NCI-H2029 treated with DMSO at 0.1 percent for 48 hours (cell line): ENCODE measurements around the gene EVA1B.
A peak's percentile ranks its signal among the peaks of the same experiment; 100 is the strongest.

ENCODE experiments used
- DNase-seq: peaks from one replicate; lab custom pipeline; 2025; lab: John Stamatoyannopoulos, UW

Gene EVA1B

DNA sequence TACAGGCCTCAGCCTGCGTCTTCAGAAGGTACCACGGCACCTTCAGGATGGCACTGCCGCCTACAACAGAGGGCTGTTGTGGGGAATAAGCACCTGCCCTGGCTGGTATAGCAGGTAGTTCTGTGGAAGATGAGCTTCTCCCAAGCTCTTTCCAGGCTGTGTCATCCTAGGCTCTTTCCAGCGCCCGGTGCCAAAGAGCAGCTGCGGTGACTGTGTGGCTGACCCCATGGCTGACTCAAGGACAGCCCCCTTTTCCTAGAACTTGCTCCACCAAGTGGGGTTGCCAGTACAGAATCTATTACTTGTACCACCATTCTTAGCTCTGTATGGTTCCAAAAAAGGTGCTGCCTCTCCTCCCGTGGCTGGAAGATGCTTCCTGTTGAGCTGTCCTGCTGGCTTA is 21.9 kb upstream of the EVA1B start:
- no peak for DNase-seq

DNA sequence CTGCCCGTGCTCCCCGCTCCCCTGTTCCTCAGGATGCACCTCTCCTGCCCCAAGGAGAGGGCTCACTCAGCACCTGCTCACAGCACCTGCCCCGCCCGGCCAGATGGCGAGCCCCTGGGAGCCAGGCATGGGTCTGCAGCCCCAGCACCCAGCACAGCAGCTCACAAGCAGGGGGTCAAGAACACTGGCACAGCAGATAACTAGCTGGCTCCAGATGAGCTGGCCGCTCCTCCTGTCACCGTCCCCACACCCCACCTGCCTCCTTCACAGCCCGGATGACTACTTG is 20.9 kb upstream of the EVA1B start:
- DNase-seq, result no peak

DNA sequence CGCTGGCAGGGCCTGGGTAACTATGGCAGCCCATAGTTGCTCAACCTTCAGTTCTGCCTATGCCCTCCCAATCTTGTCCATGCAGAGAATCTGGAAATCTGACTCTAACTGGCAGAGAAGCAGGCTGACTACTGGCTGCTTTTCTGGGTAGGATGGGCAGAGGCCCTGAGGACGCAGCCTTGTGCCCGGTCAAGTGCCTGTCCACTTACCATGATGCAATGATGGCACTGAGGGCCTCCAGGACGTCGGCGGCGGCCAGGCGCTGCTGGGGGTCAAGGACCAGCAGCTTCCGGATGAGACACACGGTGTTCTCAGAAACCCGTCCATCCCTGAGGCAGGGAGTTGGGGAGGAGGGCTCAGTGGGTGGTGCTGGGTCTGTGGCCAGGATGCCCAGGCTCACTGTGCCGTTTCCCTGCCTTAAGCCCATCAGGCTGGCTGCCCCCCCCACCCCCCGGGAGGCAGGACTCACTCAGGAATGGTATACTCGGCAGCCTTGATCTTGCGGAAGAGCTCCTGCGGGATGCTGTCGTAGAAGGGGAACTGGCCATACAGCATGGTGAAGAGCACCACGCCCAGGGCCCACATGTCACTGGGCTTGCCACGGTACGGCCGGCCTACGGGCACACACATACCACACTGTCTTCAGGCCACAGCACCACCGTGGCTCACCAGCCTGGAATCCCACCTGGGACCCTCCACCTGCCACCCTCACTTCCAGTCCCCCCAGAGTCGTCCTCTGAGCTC is 20.4 kb upstream of the EVA1B start:
- DNase-seq, result no peak

DNA sequence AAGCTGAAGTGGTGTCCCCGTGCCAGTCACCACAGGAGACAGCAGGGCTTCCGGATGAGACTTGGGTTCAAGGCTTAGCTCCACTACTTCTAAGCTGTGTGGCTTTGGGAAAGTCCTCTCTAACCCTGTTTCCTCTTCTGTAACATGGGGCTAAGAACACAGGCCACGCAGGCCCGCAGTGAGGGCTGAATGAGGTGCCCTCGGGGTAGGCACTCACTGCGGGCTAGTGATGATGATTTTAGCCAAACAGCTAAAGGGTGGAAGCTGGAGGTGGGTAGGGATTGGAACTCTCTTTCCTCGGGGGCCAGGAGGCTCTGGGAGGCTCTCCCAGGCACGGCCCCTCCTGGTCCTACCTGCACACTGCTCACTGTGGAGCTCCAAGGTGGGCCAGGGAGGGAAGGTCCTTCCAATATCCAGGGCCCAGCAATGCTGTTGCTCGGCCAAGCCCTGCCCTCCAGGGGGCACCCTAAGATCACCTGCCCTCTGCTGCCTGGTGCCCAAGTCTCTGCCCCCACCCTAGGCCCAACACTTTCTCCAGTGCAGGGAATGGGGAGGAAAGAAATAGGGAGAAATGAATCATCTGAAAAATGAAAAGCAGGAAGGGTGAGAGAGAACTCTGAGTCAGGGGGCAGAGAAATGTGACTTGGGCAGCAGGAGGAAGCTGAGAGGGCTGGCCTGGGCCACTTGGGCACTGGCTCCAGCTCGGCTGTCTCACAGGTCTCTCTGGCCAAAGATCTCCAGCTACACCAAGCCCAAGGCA is 19.2 kb upstream of the EVA1B start:
- no peak for DNase-seq

DNA sequence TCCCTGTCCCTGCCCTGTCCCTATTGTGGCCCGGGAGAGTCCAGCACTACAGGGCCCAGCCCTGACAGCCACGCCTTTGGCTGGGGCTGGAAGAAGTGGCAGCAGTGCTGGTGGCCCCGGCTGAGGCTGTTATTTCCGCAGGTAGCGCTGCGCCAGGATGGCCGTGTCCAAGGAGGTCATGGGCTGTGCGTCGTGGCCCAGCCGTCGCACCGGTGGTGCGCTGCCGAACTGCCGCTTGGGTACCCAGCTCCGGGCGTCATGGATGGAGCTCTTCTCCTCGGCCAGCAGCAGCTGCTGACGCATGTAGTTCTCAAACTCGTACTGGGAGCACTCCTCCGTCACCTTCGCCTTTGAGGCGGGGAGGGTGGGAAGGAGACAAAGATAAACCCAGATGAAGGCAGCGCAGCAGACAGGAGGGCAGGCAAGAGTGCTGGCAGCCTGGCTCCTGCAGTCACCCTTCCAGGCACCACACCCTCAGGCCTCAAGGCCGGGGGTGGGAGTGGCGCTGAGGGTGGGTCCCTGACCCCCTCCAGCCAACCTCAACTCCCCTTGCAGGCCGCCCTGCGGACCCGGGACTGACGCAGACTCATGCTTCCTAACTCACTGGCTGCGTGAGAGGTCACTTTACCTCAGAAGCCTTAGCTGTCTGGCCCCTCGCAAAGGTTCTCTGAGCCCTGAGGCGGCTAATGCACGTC is 18.3 kb upstream of the EVA1B start:
- DNase-seq, result no peak

DNA sequence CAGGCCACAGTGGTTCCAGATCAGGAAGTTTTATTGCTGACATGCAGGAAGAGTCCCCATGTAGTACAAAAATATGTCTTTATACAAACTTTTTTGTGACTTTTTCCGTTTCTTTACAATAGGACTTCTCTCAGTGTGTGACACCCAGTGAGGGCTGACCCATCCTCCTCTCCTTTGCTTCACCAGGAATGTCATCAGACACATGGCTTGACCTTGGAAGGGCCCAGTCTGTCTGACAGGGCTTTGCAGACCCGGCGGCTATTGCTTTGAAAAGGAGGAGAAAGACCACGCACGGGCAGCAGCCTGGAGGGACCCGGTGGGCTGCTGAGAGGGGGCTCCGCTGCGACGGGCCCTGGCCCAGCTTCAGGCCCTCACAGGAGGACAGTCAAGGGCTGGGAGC is 16.2 kb upstream of the EVA1B start:
- DNase-seq, result no peak

DNA sequence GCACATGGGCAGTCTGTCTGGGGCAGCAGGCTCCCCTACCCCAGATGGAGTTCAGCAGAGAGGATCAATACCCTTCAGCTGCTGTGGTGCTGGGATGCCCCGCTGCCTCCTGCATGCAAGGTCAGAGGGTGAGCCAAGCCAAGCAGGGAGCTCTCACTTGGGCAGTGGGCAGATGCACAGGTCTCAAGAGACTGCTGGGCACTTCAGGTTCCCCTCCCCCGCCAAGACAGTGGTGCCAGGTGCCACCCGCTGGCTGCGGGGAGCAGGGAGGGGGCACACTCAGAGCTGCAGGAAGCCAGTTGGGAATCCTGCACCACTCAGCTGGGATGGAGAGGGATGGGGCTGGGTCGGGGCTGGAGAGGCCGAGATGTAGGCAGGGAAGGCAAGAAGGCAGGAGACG is 15.8 kb upstream of the EVA1B start:
- DNase-seq, result no peak

DNA sequence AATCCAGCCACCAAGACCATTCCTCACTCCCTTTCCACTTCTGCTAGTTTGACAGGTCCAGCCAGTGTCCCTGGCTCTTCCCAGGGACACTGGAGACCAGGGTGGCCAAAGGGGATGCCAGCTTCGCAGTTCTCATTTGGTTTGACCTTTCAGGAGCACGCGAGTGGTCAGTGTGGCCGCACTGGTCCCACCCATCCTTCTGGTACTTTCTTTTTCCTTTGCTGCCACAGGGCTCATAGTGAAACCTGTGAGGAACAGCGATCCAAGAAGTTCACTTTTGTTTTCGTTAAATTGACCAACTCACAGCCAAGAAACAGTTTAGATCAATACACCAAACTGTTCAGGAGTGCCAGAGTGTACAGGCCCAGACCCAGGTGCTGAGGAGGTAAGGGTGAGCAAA is 14.4 kb upstream of the EVA1B start:
- DNase-seq, result no peak

DNA sequence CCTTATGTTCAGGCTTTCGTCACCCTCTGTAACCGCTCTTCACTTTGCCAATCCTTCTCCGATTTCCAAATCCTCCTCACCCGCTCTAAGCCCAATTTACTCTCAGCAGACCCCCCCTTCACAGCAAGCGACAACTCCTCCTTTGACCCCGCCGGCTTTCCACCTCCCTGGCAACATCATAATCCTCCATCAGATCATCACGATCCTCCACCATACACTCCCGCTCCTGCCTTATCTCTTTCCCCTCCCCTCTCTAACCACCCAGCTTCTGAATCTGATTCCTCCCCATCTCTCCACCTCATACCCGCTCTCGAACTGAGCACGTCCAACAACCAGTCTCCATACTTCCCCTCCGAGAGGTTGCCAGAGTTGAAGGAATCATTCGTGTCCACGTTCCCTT is 7.5 kb upstream of the EVA1B start:
- no peak for DNase-seq

DNA sequence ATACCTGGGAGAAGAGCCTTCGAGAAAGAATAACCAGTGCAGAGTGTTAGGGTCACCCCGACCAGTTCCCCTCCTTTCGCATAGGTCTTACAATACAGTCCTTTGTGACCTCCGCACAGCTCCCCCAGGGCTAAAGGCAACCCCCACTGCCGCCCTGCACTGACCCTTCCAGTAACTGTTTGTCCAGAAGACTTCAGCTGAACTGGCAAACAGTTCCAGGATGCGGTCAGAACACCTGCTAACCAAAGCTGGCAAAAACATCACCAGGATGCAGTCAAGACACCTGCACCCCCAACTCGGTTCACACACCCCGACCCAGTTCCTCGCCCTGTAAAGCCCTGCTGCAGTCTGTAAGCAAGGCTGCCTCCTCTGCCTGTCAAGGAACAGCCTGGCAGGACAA is 6.4 kb upstream of the EVA1B start:
- DNase-seq, result no peak

DNA sequence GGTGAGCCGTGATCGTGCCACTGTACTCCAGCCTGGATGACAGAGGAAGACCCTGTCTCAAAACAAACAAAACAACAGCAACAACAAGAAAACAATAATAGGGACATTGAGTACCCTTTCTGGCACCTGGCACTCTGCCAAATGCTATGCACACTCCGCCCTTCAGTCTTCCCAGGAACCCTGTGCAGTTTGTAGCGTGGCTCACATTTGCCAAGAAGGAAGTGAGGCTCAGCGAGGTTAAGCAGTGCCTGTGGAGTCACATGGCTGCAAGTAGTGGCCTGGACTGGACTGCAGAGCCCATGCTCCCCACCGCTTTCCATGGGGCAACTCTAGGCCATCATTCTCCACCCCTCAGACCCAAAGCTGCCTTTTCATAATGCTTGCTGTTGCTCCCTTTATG is 5.3 kb upstream of the EVA1B start:
- DNase-seq, result no peak

DNA sequence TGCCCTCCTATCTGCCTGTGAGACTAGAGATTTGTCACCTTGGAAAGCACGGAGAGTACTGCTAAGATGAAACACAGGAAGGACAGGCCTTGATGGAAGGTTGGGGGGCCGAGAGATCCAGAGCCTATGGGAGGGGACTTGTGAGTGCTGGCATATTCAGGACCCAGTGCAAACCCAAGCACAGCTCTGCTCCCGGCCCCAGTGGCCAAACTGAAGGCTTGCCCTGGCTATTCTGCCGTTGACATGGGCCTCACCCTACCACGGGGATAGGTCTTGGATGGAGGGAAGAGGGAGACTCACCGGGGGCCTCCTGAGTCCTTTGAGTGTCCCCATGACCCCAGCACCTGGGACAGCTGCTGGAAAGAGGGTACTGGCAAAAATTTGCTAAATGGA is 4.6 kb upstream of the EVA1B start:
- no peak for DNase-seq

DNA sequence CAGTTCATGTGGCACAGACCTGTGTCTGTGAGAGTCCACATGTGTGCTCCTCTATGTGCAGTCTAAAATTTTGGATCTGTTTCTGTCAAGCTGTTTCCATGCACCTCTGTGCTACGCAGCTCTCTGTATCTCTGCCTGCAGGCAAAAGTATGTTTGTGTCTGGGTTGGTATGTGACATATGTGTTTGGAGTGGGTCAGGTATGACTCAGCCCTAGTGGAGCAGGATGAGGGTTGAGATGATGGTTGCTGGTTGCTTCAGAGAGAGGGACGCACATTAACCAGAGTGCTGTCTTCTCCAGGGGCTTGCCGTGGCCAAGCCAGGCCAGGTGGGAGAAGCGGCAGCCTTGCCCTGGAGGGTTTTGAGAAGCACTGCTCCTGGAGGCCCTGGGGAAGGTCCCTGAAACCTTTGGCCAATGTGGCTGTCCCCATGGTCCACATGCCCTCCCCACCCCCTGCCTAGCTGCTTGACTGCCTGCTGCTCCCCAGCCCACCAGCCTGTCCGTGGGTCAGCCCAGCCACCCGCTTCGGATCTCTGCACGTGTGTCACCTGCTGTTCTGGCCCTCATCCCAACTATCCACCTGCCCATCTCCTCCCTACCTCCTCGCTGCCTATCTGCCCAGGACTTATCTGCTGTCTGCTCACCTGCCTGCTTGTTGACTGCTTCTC is 4.1 kb upstream of the EVA1B start:
- peak; percentile 15 for DNase-seq

DNA sequence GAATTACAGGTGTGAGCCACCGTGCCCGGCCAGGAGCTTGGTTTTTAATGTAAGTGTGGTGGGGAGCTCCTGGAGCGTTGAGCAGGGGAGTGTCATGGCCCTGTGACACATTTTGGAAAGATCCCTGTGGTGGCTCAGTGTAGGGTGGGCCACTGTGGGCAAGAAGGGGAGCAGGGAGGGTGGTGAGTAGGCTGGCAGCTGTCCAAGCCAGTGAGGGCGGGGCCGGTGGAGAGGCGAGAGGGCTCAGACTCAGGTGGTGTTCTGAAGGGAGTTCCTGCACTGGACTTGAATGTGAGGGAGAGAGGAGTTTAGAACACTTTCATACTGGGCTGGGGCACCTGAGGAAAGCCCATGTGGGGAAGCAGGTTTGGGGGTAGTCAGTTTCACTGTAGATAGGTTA is 3.1 kb upstream of the EVA1B start:
- DNase-seq, result no peak

DNA sequence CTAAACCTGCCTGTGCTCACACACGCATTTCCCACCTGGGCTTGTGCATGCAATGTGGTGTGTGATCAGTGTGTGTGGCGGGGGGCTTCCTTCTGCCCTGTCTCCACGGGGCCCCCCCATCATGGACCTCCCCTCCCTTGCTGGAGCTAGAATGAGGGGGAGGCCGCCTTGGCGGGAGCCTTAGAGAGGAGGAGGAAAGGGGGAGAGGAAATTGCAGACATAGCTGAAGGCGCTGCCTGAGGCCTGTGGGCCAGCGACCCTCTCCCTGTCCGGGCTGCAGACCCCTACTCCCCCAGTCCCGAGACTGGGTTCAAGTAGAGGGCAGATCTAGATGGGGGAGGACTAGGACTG is 883 bp upstream of the EVA1B start:
- DNase-seq, result no peak

DNA sequence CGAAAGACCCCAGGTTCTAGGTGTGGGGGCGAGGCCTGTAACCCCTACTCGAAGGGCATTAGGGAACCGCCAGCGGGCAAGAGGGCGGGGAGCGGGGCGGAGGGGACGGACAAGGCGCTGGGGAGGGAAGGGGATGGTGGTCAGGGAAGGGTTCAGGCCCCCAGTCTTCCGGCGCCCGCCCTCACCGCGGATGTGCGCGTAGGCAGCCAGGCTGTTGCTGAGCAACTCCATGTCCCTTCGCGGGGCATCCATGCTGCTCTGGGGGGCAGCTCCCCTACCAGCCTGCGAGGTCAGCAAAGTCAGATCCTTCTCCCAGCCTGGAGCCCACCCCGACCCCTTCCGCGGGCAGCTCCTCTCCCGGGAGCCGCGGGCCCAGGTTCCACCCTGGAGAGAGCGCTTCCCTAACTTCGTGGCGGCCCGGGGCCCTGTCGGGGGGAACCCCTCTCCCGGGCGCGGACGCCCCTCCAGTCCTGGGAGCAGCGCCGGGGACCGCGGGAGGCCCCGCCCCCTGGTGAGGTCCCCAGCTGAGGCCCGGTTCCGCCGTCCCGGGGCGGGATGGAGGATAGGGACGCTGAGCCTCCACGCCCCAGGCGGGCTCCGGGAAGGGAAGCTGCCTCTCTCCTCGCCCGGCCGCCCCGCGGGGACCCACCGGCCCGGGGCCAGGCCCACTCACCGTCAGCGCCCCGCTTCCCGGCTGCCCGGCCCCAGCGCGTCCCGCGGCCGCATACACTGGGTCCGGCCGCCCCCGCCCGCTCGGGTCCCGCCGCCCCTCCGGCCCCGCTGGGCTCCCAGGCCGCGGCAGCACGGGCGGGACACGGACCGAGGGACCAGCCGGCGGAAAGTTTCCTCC is 434 bp downstream of the EVA1B start:
- DNase-seq, result no peak

DNA sequence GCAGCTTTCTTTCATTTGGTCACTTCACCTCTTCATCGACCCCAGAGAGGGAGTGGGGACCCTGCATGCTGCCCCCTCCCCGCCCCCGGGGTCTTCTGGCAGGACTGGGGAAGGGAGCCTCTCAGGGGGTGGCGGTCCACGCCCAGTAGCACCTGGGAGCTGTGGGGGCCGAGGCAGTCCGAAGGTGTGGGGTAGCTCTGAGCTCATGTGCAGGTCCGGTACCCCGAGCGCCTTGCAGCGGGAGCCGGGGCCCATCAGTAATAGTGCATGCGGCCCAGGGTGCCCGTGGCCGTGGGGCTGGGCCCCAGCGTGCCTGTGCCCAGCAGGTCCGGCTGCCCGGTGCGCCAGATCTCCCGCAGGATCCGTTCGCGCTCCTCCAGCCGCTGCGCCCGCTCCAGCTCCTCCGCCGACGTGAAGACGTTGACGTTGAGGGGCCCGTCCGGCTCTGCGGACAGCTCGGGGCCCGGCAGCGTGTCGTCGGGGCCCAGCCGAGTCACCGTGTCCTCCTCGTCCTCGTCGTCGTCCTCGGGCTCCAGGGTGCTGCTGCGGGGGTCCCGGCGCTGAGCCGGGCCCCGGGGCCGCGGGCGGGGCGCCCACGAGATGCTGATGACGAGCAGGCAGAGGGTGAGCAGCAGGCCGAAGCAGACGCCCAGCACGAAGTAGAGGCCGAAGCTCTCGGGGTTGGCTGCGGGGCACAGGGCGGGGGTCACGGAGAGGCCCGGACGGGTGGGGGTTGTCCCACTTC is 1.2 kb downstream of the EVA1B start:
- DNase-seq, result no peak

DNA sequence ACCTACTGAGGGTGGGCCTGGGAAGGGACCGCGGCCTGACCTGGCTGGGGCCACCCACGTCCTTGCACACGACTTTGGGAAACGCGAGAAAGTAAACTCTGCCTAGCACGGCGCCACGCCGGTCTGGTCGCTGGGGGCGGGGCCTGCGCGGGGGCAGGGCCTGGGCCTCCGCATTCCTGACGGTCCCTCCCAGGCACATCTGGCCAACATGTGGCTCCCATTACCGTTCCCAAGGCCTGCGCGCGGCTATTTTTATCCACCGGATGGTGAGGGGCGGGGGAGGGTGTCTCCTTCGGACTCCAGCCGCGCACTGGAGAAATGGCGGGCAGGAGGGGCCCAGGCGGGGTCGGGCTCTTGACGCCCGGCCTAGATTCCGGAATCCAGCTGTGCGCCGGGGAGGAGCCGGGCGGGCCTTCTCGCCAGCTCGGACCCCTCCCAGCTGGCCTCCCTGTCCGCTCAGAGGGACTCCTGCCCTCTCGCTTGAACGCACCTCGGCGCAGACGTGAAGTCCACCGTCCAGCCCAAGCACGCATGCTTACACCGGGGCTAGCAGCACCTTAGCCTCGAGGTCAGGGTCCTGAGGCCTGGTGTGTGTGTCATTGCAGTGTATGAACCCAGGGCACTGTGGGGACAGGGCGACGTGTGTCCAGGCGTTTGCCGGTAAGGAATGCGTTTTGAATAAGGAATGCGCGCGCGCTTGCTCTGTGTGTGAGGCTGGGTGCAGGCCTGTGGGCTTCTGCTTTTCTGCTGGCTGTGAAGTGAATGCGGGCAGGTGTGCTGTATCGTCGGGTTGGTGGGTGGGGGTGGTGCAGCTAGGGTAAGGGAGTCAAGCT is 2.1 kb downstream of the EVA1B start:
- DNase-seq, result no peak

DNA sequence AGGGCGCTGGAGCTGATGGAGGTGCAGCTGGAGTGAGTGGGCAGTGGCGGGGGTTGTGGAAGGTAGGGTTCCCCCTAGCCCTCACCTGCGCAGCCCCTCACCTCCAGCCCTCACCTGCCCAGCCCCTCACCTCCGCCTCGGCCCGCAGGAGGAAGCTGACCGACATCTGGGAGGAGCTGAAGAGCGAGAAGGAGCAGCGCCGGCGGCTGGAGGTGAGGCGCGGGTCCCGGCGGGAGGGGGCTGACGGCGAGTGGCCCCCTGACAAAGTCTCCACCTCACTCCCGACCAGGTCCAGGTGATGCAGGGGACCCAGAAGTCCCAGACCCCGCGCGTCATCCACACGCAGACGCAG is 2.7 kb downstream of the EVA1B start:
- DNase-seq, result no peak

DNA sequence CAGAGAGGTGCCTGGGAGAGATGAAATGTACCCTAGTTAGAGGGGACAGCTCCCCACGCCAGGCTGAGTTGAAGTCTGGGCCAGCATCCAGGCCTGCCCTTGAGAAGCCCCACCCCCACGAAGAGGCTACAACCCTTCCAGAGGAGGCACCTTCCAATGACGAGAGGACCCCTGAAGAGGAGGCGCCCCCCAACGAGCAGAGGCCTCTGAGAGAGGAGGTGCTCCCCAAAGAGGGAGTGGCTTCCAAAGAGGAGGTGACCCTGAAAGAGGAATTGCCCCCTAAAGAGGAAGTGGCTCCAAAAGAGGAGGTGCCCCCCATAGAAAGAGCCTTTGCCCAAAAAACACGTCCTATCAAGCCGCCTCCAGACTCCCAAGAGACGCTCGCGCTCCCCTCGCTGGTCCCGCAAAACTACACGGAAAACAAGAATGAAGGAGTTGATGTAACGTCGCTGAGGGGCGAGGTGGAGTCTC is 3.1 kb downstream of the EVA1B start:
- DNase-seq, result no peak
